ENCODE data around the gene SLC29A2.

The SLC29A2 gene

DNA sequence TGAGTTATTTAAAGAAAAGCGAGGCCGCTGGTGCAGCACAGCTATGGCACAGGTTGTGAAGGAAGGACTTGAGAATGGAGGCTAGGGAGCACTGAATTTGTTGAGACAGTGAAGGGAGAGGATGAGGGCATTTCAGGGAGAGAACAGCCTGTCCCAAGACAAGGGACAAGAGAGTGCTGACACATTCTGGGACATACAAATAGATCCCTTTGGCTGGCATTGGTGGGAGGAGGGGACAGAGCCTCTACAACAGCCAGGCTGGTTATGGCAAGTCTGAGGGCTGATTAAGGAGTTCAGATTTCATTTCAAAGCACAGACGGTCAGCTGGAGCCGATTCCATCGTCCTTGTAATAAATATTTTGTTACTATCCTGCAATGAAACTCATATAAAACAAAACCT, 1.7 kb upstream of the SLC29A2 start:
- no peak overlapping the region for H3K4me3 ChIP-seq (replicated peaks; ENCODE audit: low read depth, low read length)
- DNase-seq (ENCODE audit: extremely low read depth, low read depth) = no peak
- TF ChIP-seq, protein P1, sequence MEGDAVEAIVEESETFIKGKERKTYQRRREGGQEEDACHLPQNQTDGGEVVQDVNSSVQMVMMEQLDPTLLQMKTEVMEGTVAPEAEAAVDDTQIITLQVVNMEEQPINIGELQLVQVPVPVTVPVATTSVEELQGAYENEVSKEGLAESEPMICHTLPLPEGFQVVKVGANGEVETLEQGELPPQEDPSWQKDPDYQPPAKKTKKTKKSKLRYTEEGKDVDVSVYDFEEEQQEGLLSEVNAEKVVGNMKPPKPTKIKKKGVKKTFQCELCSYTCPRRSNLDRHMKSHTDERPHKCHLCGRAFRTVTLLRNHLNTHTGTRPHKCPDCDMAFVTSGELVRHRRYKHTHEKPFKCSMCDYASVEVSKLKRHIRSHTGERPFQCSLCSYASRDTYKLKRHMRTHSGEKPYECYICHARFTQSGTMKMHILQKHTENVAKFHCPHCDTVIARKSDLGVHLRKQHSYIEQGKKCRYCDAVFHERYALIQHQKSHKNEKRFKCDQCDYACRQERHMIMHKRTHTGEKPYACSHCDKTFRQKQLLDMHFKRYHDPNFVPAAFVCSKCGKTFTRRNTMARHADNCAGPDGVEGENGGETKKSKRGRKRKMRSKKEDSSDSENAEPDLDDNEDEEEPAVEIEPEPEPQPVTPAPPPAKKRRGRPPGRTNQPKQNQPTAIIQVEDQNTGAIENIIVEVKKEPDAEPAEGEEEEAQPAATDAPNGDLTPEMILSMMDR (IDR thresholded peaks at IDR 0.05; ENCODE audit: low read depth, low read length, missing control alignments) = no peak

DNA sequence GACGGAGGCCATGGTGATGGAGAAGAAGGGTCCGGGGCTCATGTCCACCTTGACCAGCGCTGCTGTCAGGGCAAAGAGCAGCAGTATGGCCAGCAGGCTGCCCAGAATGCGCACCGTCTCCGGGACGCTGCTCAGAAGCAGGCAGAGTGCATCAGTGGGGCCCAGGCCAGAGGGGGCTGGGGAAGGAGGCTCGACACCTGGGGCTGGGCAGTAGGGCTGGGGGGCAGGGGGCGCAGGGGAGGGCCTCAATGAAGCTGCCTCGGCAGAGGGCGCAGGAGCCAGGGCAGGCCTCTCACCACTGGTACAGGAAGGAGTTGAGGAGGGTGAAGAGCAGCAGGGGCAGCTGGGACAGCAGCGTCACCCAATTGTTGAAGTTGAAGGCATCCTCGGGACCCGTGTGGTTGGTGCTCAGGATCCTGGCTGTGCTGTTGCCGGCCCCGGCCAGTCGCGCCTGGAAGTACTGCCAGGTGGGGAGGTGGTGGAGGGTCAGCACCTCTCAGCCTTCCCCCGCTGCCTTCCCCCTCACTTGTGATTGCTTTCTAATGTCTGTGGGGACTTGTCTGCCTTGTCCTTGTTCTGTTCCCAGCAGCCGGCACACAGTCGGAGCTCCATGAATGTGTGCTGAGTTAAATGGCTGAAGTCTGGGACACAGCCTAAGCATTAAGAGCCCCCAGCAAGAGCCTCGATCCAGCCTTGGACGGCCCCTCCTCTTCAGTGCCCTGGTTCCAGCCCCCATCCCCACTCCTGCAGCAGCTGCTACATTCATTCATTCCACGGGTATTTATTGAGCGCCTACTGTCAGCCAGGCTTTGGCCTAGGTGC, 2.3 kb downstream of the SLC29A2 start:
- peak overlapping the region; percentile 63 for H3K4me3 ChIP-seq (replicated peaks; ENCODE audit: low read depth, low read length)
- DNase-seq (ENCODE audit: extremely low read depth, low read depth) = no peak
- TF ChIP-seq, protein P1 (IDR thresholded peaks at IDR 0.05; ENCODE audit: low read depth, low read length, missing control alignments) = no peak

DNA sequence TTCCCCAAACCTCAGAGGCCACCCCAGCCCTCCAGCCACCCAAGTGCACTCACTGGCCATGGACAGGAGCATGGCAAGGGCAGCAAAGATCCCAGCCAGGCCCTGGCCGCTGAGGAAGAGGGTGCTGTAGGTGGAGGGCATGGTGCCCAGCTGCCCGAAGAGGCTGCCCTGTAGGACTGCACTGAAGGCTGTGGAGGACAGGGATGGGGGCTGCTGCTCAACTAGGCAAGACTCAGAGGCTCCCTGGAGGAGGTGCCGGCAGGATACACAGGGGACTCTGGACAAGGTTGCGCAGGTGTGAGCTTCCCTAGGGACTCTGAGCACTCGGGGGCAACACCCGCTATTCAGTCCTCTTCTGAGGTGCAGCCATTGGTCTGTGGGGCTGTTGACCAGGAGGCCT, 3.1 kb downstream of the SLC29A2 start:
- no peak for DNase-seq (ENCODE audit: extremely low read depth, low read depth)
- no peak overlapping the region for H3K4me3 ChIP-seq (replicated peaks; ENCODE audit: low read depth, low read length)
- TF ChIP-seq, protein P1 (IDR thresholded peaks at IDR 0.05; ENCODE audit: low read depth, low read length, missing control alignments) = no peak

DNA sequence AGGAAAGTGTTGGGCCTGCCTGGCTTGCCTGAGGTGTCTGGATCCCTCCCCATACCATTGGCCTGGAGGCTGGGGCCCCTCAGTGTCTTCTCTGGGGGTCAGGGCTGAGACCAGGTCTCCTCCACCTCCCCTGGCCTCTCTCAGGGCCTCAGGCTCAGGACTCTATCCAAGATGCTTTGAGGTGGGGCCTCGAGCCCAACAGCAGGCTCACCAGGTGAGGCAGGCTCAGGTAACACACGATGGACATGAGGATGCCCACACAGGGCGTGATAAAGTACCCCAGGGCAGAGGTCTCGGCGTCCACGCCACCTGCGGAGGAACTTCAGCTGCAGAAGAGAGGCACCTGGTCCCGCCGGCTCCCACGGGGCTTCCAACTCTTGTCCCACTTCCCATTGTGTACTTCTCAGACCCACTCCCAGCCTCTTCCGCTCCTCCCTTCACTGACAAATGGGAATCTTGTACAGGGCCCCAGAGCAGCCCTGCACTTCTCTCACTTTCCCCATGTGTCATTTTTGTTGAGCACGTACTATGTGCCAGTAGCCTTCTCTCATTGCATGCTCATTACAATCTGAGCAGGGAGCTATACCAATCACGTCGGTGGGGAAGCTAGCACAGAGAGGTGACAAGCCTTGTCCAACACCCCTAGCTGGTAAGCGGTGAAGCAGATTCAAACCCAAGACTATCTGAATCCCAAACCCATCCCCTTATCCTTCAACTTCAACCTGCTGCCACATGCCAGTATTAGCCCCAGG, 3.8 kb downstream of the SLC29A2 start:
- DNase-seq (ENCODE audit: extremely low read depth, low read depth) = no peak
- TF ChIP-seq, protein P1 (IDR thresholded peaks at IDR 0.05; ENCODE audit: low read depth, low read length, missing control alignments) = no peak
- H3K4me3 ChIP-seq (replicated peaks; ENCODE audit: low read depth, low read length) = no peak overlapping the region

DNA sequence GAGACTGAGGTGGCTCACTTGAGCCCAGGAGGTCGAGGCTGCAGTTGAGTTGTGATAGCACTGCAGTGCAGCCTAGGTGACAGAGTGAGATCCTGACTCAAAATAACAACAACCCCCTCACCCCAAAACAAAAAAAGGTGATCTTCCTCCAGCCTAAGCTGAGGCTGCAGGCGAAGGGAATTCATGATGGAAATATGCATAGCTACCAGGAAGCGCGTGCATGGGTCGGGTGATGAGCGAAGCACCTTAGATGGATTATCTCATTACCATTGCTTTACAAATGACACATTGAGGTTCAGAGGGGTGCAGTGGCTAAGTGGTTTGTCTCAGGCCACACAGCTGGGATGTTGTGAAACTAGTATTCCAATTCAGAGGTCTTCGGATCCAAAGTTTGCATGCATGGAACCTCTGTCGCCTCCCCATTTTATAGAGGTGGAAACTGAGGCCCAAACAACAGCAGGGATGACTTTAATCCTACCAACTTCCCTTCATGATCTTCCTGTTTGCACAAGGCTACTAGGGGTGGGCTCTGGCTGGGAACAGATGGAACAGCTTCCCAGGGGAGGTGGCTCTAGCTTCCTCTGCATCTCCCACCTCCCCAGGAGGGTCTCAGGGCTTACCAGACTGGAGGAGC, 4.6 kb downstream of the SLC29A2 start:
- DNase-seq (ENCODE audit: extremely low read depth, low read depth) = no peak
- no peak overlapping the region for H3K4me3 ChIP-seq (replicated peaks; ENCODE audit: low read depth, low read length)
- TF ChIP-seq, protein P1 (IDR thresholded peaks at IDR 0.05; ENCODE audit: low read depth, low read length, missing control alignments) = no peak

DNA sequence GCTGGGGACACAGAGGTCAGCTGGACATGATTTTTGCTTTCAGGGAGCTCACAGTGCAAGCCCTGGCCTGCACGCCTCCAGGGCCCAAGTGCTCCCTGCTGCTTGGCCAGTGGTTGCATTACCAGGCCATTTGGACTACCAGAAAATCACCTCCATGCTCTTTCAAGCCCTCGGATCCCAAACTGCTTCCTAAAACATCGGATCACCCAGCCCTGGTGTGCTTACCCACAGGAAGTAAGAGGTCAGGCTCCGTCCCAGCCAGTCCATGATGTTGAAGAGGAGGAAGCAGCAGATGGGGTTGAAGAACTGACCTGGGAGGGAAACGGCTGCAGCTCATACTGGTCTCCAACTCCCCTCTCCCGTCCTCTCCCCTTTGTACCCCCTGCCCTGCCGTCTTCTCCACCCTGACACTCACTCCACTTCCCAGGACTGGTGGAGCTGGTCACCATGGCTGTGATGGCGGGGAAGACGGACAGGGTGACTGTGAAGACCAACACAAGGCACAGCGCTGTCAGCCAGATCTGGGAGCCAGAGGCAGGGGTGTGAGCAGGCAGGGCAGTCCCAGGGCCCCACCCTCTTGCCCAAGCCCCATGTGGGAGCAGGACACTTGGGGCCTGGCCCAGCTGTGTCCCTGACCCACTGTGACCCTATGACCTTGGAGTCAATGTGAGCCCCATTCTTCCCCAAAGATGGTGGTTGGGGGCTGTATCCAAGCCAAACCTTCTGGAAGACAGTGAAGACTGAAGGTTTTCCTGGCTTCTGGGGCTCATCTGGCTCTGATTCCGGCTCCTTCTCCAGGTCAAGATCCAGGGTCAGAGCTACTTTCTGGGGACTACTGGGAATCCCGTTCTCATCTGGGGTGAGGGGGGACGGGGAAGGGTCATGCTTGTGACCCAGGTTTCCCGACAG, 5.6 kb downstream of the SLC29A2 start:
- no peak overlapping the region for H3K4me3 ChIP-seq (replicated peaks; ENCODE audit: low read depth, low read length)
- DNase-seq (ENCODE audit: extremely low read depth, low read depth) = no peak
- TF ChIP-seq, protein P1 (IDR thresholded peaks at IDR 0.05; ENCODE audit: low read depth, low read length, missing control alignments) = no peak

Data from HFF-Myc (cell line).